Endothelial cell of umbilical vein (primary cell): Measurements from ENCODE around the gene NLRP5. TPM values are rescaled to one million over a fixed set of nuclear protein-coding genes. Genes with fewer than 3 reads are reported as not detected.

ENCODE experiments used
- BruUV-seq: library from RNA; stranded (reverse); fragments of 400-500 nt; replicated peaks from 2 replicates; lab custom pipeline; 2021; lab: Mats Ljungman, UMichigan
- CTCF ChIA-PET: fragments of 300-600, 350-600 bp; sonication (Branson Sonifier 250); formaldehyde crosslinking; loops from one replicate; lab custom pipeline; 2021; ENCODE audit warnings: antibody characterized with exemption, inconsistent platforms; lab: Charles Lee
- POLR2A ChIA-PET: fragments of 300-600, 350-600 bp; sonication (Branson Sonifier 250); formaldehyde crosslinking; loops from one replicate; lab custom pipeline; 2021; ENCODE audit warnings: antibody characterized with exemption, inconsistent platforms; lab: Charles Lee
- DNase-seq: peaks from one replicate; pipeline ENCODE4 v3.0.0-alpha.2; 2011; ENCODE audit warnings: low read depth, low spot score
- FAIRE-seq: peaks from 2 replicates; lab custom pipeline; 2011; peaks lifted over from hg19 to GRCh38; lab: Jason Lieb, UNC
- H2AFZ ChIP-seq: 2 replicates; pipeline ENCODE4 v1.6.0; 2012; ENCODE audit warnings: low read depth, low read length, control low read depth, inconsistent platforms
- H3K27ac ChIP-seq: 2 replicates; pipeline ENCODE4 v1.5.1; 2011; ENCODE audit warnings: low read depth, mild to moderate bottlenecking, control low read depth, low read length, moderate library complexity; ENCODE audit not compliant: insufficient read depth
- H3K27me3 ChIP-seq, 2 experiments: 2 replicates each; pipeline versions ENCODE4 v1.6.0 to v1.6.1; 2011; ENCODE audit warnings: low read length in 2 of 2, mixed read lengths in 1 of 2; ENCODE audit not compliant: control insufficient read depth in 2 of 2, insufficient read depth in 2 of 2
- H3K36me3 ChIP-seq, 2 experiments: 2 replicates in 1 of 2; 3 replicates in 1 of 2; pipeline ENCODE4 v1.5.1; 2011; ENCODE audit warnings: low read length in 2 of 2, mild to moderate bottlenecking in 1 of 2, moderate library complexity in 1 of 2; ENCODE audit not compliant: control insufficient read depth in 2 of 2, insufficient read depth in 2 of 2; ENCODE audit errors: extremely low read depth in 1 of 2
- H3K4me1 ChIP-seq: 3 replicates; pipeline ENCODE4 v1.5.1; 2011; ENCODE audit warnings: mild to moderate bottlenecking, low read length; ENCODE audit not compliant: control insufficient read depth, insufficient read depth; ENCODE audit errors: extremely low read depth
- H3K4me2 ChIP-seq: 2 replicates; pipeline ENCODE4 v1.6.1; 2011; ENCODE audit warnings: low read length, control low read depth, mixed read lengths; ENCODE audit not compliant: insufficient read depth
- H3K4me3 ChIP-seq, 3 experiments: fragments of 200-600 bp in 1 of 3; sonication (generic), shearing (Covaris generic) in 1 of 3; replicated peaks in 1 of 3; 2 replicates each; pipeline ENCODE4 v1.5.1; 2011 to 2016; ENCODE audit warnings: control low read depth in 3 of 3, low read length in 3 of 3, mild to moderate bottlenecking in 2 of 3, inconsistent platforms in 1 of 3, low read depth in 1 of 3, moderate library complexity in 1 of 3; ENCODE audit not compliant: insufficient read depth in 1 of 3
- H3K79me2 ChIP-seq: 2 replicates; pipeline ENCODE4 v1.6.0; 2012; ENCODE audit warnings: low read length, inconsistent platforms; ENCODE audit not compliant: control insufficient read depth, insufficient read depth
- H3K9ac ChIP-seq: replicated peaks from 2 replicates; pipeline ENCODE3; 2011; ENCODE audit warnings: low read length, control low read depth; ENCODE audit not compliant: insufficient read depth; ENCODE audit errors: extremely low read depth
- H3K9me1 ChIP-seq: replicated peaks from 3 replicates; pipeline ENCODE4 v1.6.0; 2011; ENCODE audit warnings: mild to moderate bottlenecking, low read length; ENCODE audit not compliant: control insufficient read depth, insufficient read depth; ENCODE audit errors: extremely low read depth
- H3K9me3 ChIP-seq: replicated peaks from 2 replicates; pipeline ENCODE4 v1.5.1; 2012; ENCODE audit warnings: low read length, inconsistent platforms; ENCODE audit not compliant: control insufficient read depth, insufficient read depth
- H4K20me1 ChIP-seq: replicated peaks from 2 replicates; pipeline ENCODE3; 2011; ENCODE audit warnings: mild to moderate bottlenecking, low read length; ENCODE audit not compliant: control insufficient read depth, insufficient read depth; ENCODE audit errors: extremely low read depth
- EZH2 ChIP-seq: IDR thresholded peaks from 2 replicates; pipeline ENCODE4 v1.6.1; 2012; ENCODE audit warnings: borderline replicate concordance, low read depth, mild to moderate bottlenecking, moderate library complexity, low read length, inconsistent platforms; ENCODE audit not compliant: severe bottlenecking
- FOS ChIP-seq: IDR thresholded peaks from 2 replicates; pipeline ENCODE4 v1.6.1; 2011; ENCODE audit warnings: mild to moderate bottlenecking, low read length, moderate library complexity, borderline replicate concordance; ENCODE audit not compliant: insufficient read depth
- GATA2 ChIP-seq: IDR thresholded peaks from 2 replicates; pipeline ENCODE4 v1.7.0; 2011; ENCODE audit warnings: low read depth, mild to moderate bottlenecking, moderate library complexity, mixed read lengths, low read length; ENCODE audit not compliant: insufficient read length, insufficient read depth
- JUN ChIP-seq: IDR thresholded peaks from 2 replicates; pipeline ENCODE4 v1.6.1; 2011; ENCODE audit warnings: borderline replicate concordance, low read depth; ENCODE audit not compliant: insufficient read length, insufficient read depth
- MYC ChIP-seq: IDR thresholded peaks from one replicate; pipeline ENCODE4 v1.6.1; 2011; ENCODE audit warnings: mild to moderate bottlenecking, low read depth, low read length
- POLR2A ChIP-seq: IDR thresholded peaks from 2 replicates; pipeline ENCODE4 v1.6.1; 2012; ENCODE audit warnings: low read depth, mild to moderate bottlenecking, control low read depth, low read length
- POLR2AphosphoS5 ChIP-seq: IDR thresholded peaks from 2 replicates; pipeline ENCODE4 v1.6.1; 2012; ENCODE audit warnings: low read depth, mild to moderate bottlenecking, control low read depth, low read length, moderate library complexity; ENCODE audit not compliant: insufficient read depth
- dilution Hi-C: fragments of 300-500 bp; cut with MboI; formaldehyde crosslinking; loops from one replicate; pipeline ENCODE4 v1.15.0; 2019; ENCODE audit warnings: low sequenced_read_pairs; ENCODE audit not compliant: extremely low pct_ligation_motif_present
- intact Hi-C: fragments of 100-400 bp; cut with micrococcal nuclease; formaldehyde crosslinking; loops from one replicate; pipeline ENCODE4 v1.10.0; 2022
- polyA plus RNA-seq, 4 experiments: library from polyadenylated mRNA; depleted of rRNA in 3 of 4; stranded (reverse) in 3 of 4; unstranded in 1 of 4; fragments of >200 nt; gene quantifications; 2 replicates each; pipeline versions ENCODE4 v1.2.1 to v1.2.3, GENCODE V29; 2011 to 2012; ENCODE audit warnings: missing spikeins in 1 of 4
- total RNA-seq: library from RNA; stranded (reverse); gene quantifications from 2 replicates; pipeline ENCODE4 v1.2.3, GENCODE V29; 2021
- TF ChIP-seq, protein P1 (sequence below), 2 donors: IDR thresholded peaks; 1 replicate in 1 of 2; 2 replicates in 1 of 2; pipeline ENCODE4 v1.5.1; 2011; ENCODE audit warnings: low read length in 2 of 2, mild to moderate bottlenecking in 2 of 2, moderate library complexity in 2 of 2, control low read depth in 1 of 2, inconsistent platforms in 1 of 2, low read depth in 1 of 2; ENCODE audit not compliant: insufficient read depth in 1 of 2; ENCODE audit errors: extremely low read depth in 1 of 2
- TF ChIP-seq, protein P2 (sequence below): IDR thresholded peaks from 2 replicates; pipeline ENCODE4 v1.6.1; 2011; ENCODE audit not compliant: insufficient read depth, insufficient read length

NLRP5 gene
- total and polyA plus RNA-seq, 2 donors (not counting 3 experiments of a cell fraction or from before 2014, with no cell fraction given) = not detected

DNA sequence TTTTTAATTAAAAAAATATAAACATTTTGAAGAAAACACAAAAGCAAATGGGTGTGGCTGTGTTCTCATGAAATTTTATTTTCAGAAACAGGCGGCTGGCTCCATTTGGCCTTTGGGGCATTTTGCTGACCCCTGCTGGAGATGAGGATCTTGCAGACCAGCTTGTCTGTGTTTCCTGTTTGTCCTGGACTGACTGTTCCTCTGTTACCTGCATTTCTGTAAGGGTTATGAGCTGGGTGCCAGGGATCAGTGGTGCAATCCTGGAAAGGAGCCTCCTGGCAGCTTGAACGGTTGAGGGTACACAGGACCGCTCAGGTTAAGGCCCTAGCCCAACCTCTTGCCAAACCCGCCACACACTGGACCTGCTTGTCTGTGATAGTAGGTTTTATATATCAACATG lies 84.6 kb downstream of the NLRP5 start:
- Histone ChIP-seq H3K79me2 (no peaks in the 10 kb centered on the region), H2AFZ (no peak overlapping the region), H3K4me2 (no peak overlapping the region), H3K9ac (no peak overlapping the region), H3K4me1 (peaks cover 7% of the 10 kb centered on the region), H3K36me3 (no peaks in the 10 kb centered on the region), H3K9me3 (no peaks in the 10 kb centered on the region), H3K4me3 (no peak overlapping the region), H3K27ac (no peak overlapping the region), H3K27me3 (no peaks in the 10 kb centered on the region), H3K9me1 (no peaks in the 10 kb centered on the region), H4K20me1 (no peaks in the 10 kb centered on the region)
- ChIA-PET POLR2A (no interaction called here), CTCF (interaction anchor here (0.6 to 1.5 kb wide), 3 partner anchors 101 to 263 kb away, joined by 3 to 6 read pairs (median 3); no protein-coding TSS in a partner anchor)
- dilution Hi-C loops = no loop called here
- FAIRE-seq (no peak), DNase-seq (no peak)
- intact Hi-C loops = no loop called here
- TF ChIP-seq JUN (no peak), POLR2A (no peak), GATA2 (no peak), POLR2AphosphoS5 (no peak), EZH2 (no peak), FOS (no peak), MYC (no peak)
- TF ChIP-seq, protein P1, sequence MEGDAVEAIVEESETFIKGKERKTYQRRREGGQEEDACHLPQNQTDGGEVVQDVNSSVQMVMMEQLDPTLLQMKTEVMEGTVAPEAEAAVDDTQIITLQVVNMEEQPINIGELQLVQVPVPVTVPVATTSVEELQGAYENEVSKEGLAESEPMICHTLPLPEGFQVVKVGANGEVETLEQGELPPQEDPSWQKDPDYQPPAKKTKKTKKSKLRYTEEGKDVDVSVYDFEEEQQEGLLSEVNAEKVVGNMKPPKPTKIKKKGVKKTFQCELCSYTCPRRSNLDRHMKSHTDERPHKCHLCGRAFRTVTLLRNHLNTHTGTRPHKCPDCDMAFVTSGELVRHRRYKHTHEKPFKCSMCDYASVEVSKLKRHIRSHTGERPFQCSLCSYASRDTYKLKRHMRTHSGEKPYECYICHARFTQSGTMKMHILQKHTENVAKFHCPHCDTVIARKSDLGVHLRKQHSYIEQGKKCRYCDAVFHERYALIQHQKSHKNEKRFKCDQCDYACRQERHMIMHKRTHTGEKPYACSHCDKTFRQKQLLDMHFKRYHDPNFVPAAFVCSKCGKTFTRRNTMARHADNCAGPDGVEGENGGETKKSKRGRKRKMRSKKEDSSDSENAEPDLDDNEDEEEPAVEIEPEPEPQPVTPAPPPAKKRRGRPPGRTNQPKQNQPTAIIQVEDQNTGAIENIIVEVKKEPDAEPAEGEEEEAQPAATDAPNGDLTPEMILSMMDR (IDR thresholded peaks at IDR 0.05; ENCODE audit: extremely low read depth in 1 of 2, insufficient read depth in 1 of 2, low read depth in 1 of 2, low read length in 2 of 2) = no peak
- TF ChIP-seq, protein P2, sequence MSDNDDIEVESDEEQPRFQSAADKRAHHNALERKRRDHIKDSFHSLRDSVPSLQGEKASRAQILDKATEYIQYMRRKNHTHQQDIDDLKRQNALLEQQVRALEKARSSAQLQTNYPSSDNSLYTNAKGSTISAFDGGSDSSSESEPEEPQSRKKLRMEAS = no peak
- BruUV-seq = no TSS peak
